Karpas-422 (cell line): Measurements from ENCODE around the gene OSR1. TPM values are rescaled to one million over a fixed set of nuclear protein-coding genes. Genes with fewer than 3 reads are reported as not detected.

Source experiments
- DNase-seq: peaks from one replicate; pipeline ENCODE4 v3.0.0-alpha.2; 2015
- H2AFZ ChIP-seq: fragments of 200-600 bp; sonication (generic); 2 replicates; pipeline ENCODE4 v1.6.1; 2014; ENCODE audit warnings: antibody characterized with exemption, low read length, mixed read lengths
- H3K27ac ChIP-seq: fragments of 200-600 bp; sonication (generic); 2 replicates; pipeline ENCODE4 v1.5.1; 2014; ENCODE audit warnings: mild to moderate bottlenecking, low read length, moderate library complexity
- H3K27me3 ChIP-seq: fragments of 200-600 bp; sonication (generic); 2 replicates; pipeline ENCODE4 v1.6.1; 2014; ENCODE audit warnings: low read length, mixed read lengths
- H3K36me3 ChIP-seq: fragments of 200-600 bp; sonication (generic); 2 replicates; pipeline ENCODE4 v1.6.1; 2014; ENCODE audit warnings: low read length, mixed read lengths; ENCODE audit not compliant: insufficient read depth
- H3K4me1 ChIP-seq: fragments of 200-600 bp; sonication (generic); 2 replicates; pipeline ENCODE4 v1.6.1; 2014; ENCODE audit warnings: mild to moderate bottlenecking, low read length, mixed read lengths
- H3K4me2 ChIP-seq: fragments of 200-600 bp; sonication (generic); 2 replicates; pipeline ENCODE4 v1.6.1; 2014; ENCODE audit warnings: low read length, low read depth, mild to moderate bottlenecking; ENCODE audit not compliant: poor library complexity, severe bottlenecking
- H3K4me3 ChIP-seq: fragments of 200-600 bp; sonication (generic); 2 replicates; pipeline ENCODE4 v1.5.1; 2014; ENCODE audit warnings: mild to moderate bottlenecking, antibody characterized with exemption, low read length, mixed read lengths
- H3K79me2 ChIP-seq: fragments of 200-600 bp; sonication (generic); 2 replicates; pipeline ENCODE4 v1.6.1; 2014; ENCODE audit warnings: mild to moderate bottlenecking, low read length, mixed read lengths
- H3K9ac ChIP-seq: fragments of 200-600 bp; sonication (generic); 2 replicates; pipeline ENCODE4 v1.6.0; 2014; ENCODE audit warnings: low read length
- H3K9me2 ChIP-seq: fragments of 200-600 bp; sonication (generic), shearing (Covaris generic); replicated peaks from 2 replicates; pipeline ENCODE4 v1.6.0; 2014; ENCODE audit warnings: mild to moderate bottlenecking, low read length, moderate library complexity; ENCODE audit not compliant: insufficient read depth
- H3K9me3 ChIP-seq: fragments of 300-700, 200-600 bp; sonication (generic); 2 replicates; pipeline ENCODE4 v1.6.1; 2014; ENCODE audit warnings: low read length, mixed read lengths
- H4K20me1 ChIP-seq: fragments of 200-600 bp; sonication (generic); 2 replicates; pipeline ENCODE4 v1.6.1; 2014; ENCODE audit warnings: mild to moderate bottlenecking, antibody characterized with exemption, low read length, low read depth; ENCODE audit not compliant: insufficient read depth
- total RNA-seq: library from RNA; depleted of rRNA; stranded (reverse); fragments of >200 nt; shearing (Covaris generic); gene quantifications from 2 replicates; pipeline ENCODE4 v1.2.3, GENCODE V29; 2014; ENCODE audit warnings: low replicate concordance

Gene OSR1
- total RNA-seq, 1 experiment from 2014 or later = not detected

GRCh38 chr2:19356545-19357401 lies 1.6 kb downstream of the OSR1 start:
- Histone ChIP-seq H3K4me2 (no peak overlapping the region), H4K20me1 (no peaks in the 10 kb centered on the region), H3K4me1 (no peaks in the 10 kb centered on the region), H3K27me3 (no peaks in the 10 kb centered on the region), H3K79me2 (no peaks in the 10 kb centered on the region), H3K4me3 (no peak overlapping the region), H3K27ac (no peak overlapping the region), H3K9me2 (no peaks in the 10 kb centered on the region), H2AFZ (no peak overlapping the region), H3K36me3 (no peaks in the 10 kb centered on the region), H3K9me3 (no peaks in the 10 kb centered on the region), H3K9ac (no peak overlapping the region)
- no peak for DNase-seq

- no peaks in the 10 kb centered on the region for H3K4me1 ChIP-seq
Measured at GRCh38 chr2:19355931-19356544, 2.4 kb downstream of the OSR1 start.

GRCh38 chr2:19355416-19355821 lies 3.0 kb downstream of the OSR1 start:
- DNase-seq = no peak
- no peak overlapping the region for H2AFZ ChIP-seq
- no peak overlapping the region for H3K27ac ChIP-seq
- no peaks in the 10 kb centered on the region for H3K36me3 ChIP-seq
- H3K9me2 ChIP-seq = no peaks in the 10 kb centered on the region
- no peaks in the 10 kb centered on the region for H4K20me1 ChIP-seq
- H3K4me3 ChIP-seq = no peak overlapping the region
- H3K9ac ChIP-seq = no peak overlapping the region
- no peaks in the 10 kb centered on the region for H3K9me3 ChIP-seq
- no peak overlapping the region for H3K4me2 ChIP-seq
- no peaks in the 10 kb centered on the region for H3K27me3 ChIP-seq
- no peaks in the 10 kb centered on the region for H3K4me1 ChIP-seq
- H3K79me2 ChIP-seq = no peaks in the 10 kb centered on the region

More at GRCh38 chr2:19355931-19356544, 2.4 kb downstream of the OSR1 start:
- H4K20me1 ChIP-seq = no peaks in the 10 kb centered on the region
- no peak overlapping the region for H2AFZ ChIP-seq
- no peaks in the 10 kb centered on the region for H3K27me3 ChIP-seq
- H3K27ac ChIP-seq = no peak overlapping the region
- no peaks in the 10 kb centered on the region for H3K9me2 ChIP-seq
- H3K9me3 ChIP-seq = no peaks in the 10 kb centered on the region
- no peak for DNase-seq
- no peak overlapping the region for H3K9ac ChIP-seq
- H3K4me2 ChIP-seq = no peak overlapping the region
- no peaks in the 10 kb centered on the region for H3K36me3 ChIP-seq
- no peaks in the 10 kb centered on the region for H3K79me2 ChIP-seq
- no peak overlapping the region for H3K4me3 ChIP-seq

DNA sequence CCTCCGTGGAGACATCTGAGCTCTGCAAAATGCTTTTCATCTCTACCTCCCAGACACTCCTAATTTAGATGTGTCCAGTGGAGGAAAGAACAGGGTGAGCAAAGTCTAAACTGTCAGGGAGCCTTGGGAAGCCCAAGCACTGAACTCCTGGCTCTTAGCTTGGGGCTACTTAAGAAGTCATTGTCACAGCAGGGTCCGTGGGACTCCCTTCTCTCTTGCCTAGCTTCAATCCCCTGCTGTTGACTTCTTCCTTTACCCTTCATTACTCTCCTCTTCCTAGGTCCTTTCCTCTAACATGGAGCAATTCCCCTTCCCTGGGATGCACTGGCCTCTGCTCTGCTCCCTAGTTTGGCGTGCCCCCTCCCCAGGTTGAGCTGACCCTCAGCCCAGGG lies 3.4 kb downstream of the OSR1 start:
- H3K9me3 ChIP-seq = no peaks in the 10 kb centered on the region
- no peak overlapping the region for H3K4me2 ChIP-seq
- no peak overlapping the region for H2AFZ ChIP-seq
- H3K27ac ChIP-seq = no peak overlapping the region
- no peaks in the 10 kb centered on the region for H3K36me3 ChIP-seq
- H3K4me1 ChIP-seq = no peaks in the 10 kb centered on the region
- no peak overlapping the region for H3K9ac ChIP-seq
- H3K27me3 ChIP-seq = no peaks in the 10 kb centered on the region
- H3K4me3 ChIP-seq = no peak overlapping the region
- no peaks in the 10 kb centered on the region for H4K20me1 ChIP-seq
- no peaks in the 10 kb centered on the region for H3K79me2 ChIP-seq
- no peak for DNase-seq
- no peaks in the 10 kb centered on the region for H3K9me2 ChIP-seq

DNA sequence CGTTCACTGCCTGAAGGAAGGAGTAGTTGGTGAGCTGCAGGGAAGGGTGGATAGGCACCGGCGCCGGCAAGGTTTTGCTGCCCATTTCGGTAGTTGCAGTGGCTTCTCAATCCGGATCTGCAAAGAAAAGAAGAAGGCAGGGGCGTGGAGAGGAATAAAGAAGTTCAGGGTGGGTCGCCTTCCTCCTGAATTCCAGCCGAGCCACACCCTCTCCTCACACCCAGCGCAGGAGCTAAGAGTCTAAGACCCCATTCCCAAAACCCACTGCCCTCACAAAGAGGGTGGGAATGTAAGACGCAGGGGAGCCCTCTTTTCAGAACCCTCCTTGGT lies 4.7 kb downstream of the OSR1 start:
- Histone ChIP-seq H3K27ac (no peak overlapping the region), H3K79me2 (no peaks in the 10 kb centered on the region), H3K4me1 (no peaks in the 10 kb centered on the region), H3K4me3 (no peak overlapping the region), H3K36me3 (no peaks in the 10 kb centered on the region), H3K27me3 (no peaks in the 10 kb centered on the region), H2AFZ (no peak overlapping the region), H4K20me1 (no peaks in the 10 kb centered on the region), H3K4me2 (no peak overlapping the region), H3K9me3 (no peaks in the 10 kb centered on the region), H3K9me2 (no peaks in the 10 kb centered on the region), H3K9ac (no peak overlapping the region)
- DNase-seq = no peak

GRCh38 chr2:19352946-19353720 lies 5.3 kb downstream of the OSR1 start:
- Histone ChIP-seq H3K9me2 (no peaks in the 10 kb centered on the region), H3K27ac (no peak overlapping the region), H3K9me3 (no peaks in the 10 kb centered on the region), H4K20me1 (no peaks in the 10 kb centered on the region), H3K4me3 (no peak overlapping the region), H2AFZ (no peak overlapping the region), H3K27me3 (no peaks in the 10 kb centered on the region), H3K4me1 (no peaks in the 10 kb centered on the region), H3K4me2 (no peak overlapping the region), H3K36me3 (no peaks in the 10 kb centered on the region), H3K9ac (no peak overlapping the region), H3K79me2 (no peaks in the 10 kb centered on the region)
- DNase-seq = no peak

DNA sequence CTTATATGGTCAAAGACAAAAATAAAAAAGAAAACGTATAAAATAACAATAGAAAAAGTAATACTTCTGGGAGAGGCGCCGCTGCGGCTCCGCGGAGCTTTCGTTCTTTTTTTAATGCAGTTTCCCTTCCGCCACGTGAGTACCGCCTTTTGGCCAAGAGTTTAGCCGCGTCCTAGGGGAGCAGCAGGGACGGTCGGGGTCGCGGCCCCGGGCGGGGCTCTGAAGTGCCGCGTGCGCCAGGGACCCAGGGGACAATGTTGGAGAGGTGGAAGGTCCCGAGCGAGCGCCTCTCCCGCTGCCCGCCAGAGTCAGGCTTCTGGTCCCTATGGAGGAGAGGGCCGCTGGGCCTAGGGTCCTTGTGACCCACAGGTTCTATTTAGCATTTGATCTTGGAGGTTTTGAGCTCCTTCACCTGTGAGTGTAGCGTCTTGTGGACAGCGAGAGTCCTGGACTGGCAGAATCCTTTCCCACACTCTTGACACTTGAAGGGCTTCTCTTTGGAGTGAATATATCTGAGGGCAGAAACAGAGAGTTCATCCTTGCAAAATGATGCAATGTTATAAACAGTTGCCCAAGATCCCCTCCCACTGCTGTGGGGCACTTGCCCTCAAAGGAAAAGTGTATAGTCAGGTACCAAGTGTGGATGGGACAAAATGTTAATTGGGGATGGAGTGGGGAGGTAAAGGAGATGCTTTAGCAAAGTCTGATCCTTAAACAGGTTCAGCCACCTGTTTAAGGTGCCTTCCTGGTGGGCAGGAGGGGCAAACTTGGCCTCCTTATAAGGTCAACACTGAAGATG lies 6.3 kb downstream of the OSR1 start:
- Histone ChIP-seq H3K4me1 (peaks cover 3% of the 10 kb centered on the region), H3K79me2 (peaks cover 1% of the 10 kb centered on the region; the same call in 1 of the 2 replicates), H2AFZ (no peak overlapping the region), H3K4me2 (no peak overlapping the region), H3K27ac (no peak overlapping the region), H3K4me3 (no peak overlapping the region), H4K20me1 (no peaks in the 10 kb centered on the region), H3K27me3 (no peaks in the 10 kb centered on the region), H3K9me3 (no peaks in the 10 kb centered on the region), H3K9me2 (no peaks in the 10 kb centered on the region), H3K36me3 (no peaks in the 10 kb centered on the region), H3K9ac (no peak overlapping the region)
- no peak for DNase-seq
